22Rv1 (cell line): ENCODE data around the gene IL17REL.

Experiments used
- CTCF ChIP-seq: fragments of 450-650 bp; IDR thresholded peaks from 2 replicates; pipeline ENCODE4 v1.5.1; 2017; ENCODE audit warnings: mild to moderate bottlenecking
- ZFX ChIP-seq: fragments of 450-650 bp; IDR thresholded peaks from 2 replicates; pipeline ENCODE4 v1.6.1; 2017; ENCODE audit warnings: antibody characterized with exemption, borderline replicate concordance

GRCh38 chr22:50004918-50005317, 7.6 kb downstream of the IL17REL start:
- TF ChIP-seq ZFX (no peak), CTCF (no peak)
